Activated naive CD8-positive, alpha-beta T cell treated with anti-CD3 and anti-CD28 coated beads for 36 hours (primary cell): ENCODE results near the gene LRCOL1. TPM values are rescaled to one million over a fixed set of nuclear protein-coding genes. Genes with fewer than 3 reads are reported as not detected.

Experiments
- DNase-seq: peaks from one replicate; pipeline ENCODE4 v3.0.0; 2021
- H3K27ac Mint-ChIP-seq: one replicate; pipeline ENCODE4 v1.8.0; 2022; ENCODE audit warnings: mild to moderate bottlenecking, moderate library complexity, mixed read lengths
- H3K27me3 Mint-ChIP-seq: one replicate; pipeline ENCODE4 v1.8.0; 2022; ENCODE audit warnings: mild to moderate bottlenecking, mixed read lengths
- H3K36me3 Mint-ChIP-seq: one replicate; pipeline ENCODE4 v1.8.0; 2021; ENCODE audit warnings: mild to moderate bottlenecking, mixed read lengths
- H3K4me1 Mint-ChIP-seq: one replicate; pipeline ENCODE4 v1.8.0; 2021; ENCODE audit warnings: mixed read lengths
- H3K4me3 Mint-ChIP-seq: one replicate; pipeline ENCODE4 v1.8.0; 2022; ENCODE audit warnings: mild to moderate bottlenecking, moderate library complexity, mixed read lengths
- H3K9me3 Mint-ChIP-seq: one replicate; pipeline ENCODE4 v1.8.0; 2022; ENCODE audit warnings: mixed read lengths
- total RNA-seq, 2 experiments: library from RNA; stranded (reverse); gene quantifications; one replicate each; pipeline ENCODE4 v1.2.3, GENCODE V29; 2021

Gene LRCOL1
- total RNA-seq, 2 experiments from 2014 or later, result not detected

GRCh38 chr12:132578826-132579225 lies 31.6 kb downstream of the LRCOL1 start:
- no peak for DNase-seq
- H3K9me3 Mint-ChIP-seq, result no peaks in the 10 kb centered on the region
- H3K27me3 Mint-ChIP-seq, result no peaks in the 10 kb centered on the region
- H3K4me1 Mint-ChIP-seq, result no peaks in the 10 kb centered on the region
- no peak overlapping the region for H3K4me3 Mint-ChIP-seq
- H3K27ac Mint-ChIP-seq, result no peak overlapping the region
- peaks cover 5% of the 10 kb centered on the region for H3K36me3 Mint-ChIP-seq

- Mint-ChIP-seq H3K9me3 (no peaks in the 10 kb centered on the region), H3K27me3 (no peaks in the 10 kb centered on the region), H3K36me3 (peaks cover 4% of the 10 kb centered on the region), H3K27ac (no peak overlapping the region), H3K4me3 (no peak overlapping the region), H3K4me1 (no peaks in the 10 kb centered on the region)
- no peak for DNase-seq
Measured at GRCh38 chr12:132578118-132578517, 32.3 kb downstream of the LRCOL1 start.

- no peaks in the 10 kb centered on the region for H3K27me3 Mint-ChIP-seq
- no peaks in the 10 kb centered on the region for H3K4me1 Mint-ChIP-seq
- DNase-seq, result no peak
- no peak overlapping the region for H3K27ac Mint-ChIP-seq
- no peaks in the 10 kb centered on the region for H3K9me3 Mint-ChIP-seq
- H3K36me3 Mint-ChIP-seq, result peaks cover 4% of the 10 kb centered on the region
- no peak overlapping the region for H3K4me3 Mint-ChIP-seq
Measured at GRCh38 chr12:132577191-132577920, 33.0 kb downstream of the LRCOL1 start.

- no peak overlapping the region for H3K27ac Mint-ChIP-seq
- no peak for DNase-seq
- H3K27me3 Mint-ChIP-seq, result no peaks in the 10 kb centered on the region
- peaks cover 4% of the 10 kb centered on the region for H3K36me3 Mint-ChIP-seq
- H3K4me3 Mint-ChIP-seq, result no peak overlapping the region
- no peaks in the 10 kb centered on the region for H3K4me1 Mint-ChIP-seq
- H3K9me3 Mint-ChIP-seq, result no peaks in the 10 kb centered on the region
Measured at GRCh38 chr12:132576701-132577100, 33.7 kb downstream of the LRCOL1 start.

- H3K4me3 Mint-ChIP-seq, result no peak overlapping the region
- peaks cover 4% of the 10 kb centered on the region for H3K36me3 Mint-ChIP-seq
- no peak for DNase-seq
- no peaks in the 10 kb centered on the region for H3K4me1 Mint-ChIP-seq
- no peaks in the 10 kb centered on the region for H3K27me3 Mint-ChIP-seq
- H3K9me3 Mint-ChIP-seq, result no peaks in the 10 kb centered on the region
- no peak overlapping the region for H3K27ac Mint-ChIP-seq
Measured at GRCh38 chr12:132575661-132576060, 34.7 kb downstream of the LRCOL1 start.

- no peak for DNase-seq
- peaks cover 4% of the 10 kb centered on the region for H3K36me3 Mint-ChIP-seq
- no peaks in the 10 kb centered on the region for H3K27me3 Mint-ChIP-seq
- no peaks in the 10 kb centered on the region for H3K9me3 Mint-ChIP-seq
- H3K4me1 Mint-ChIP-seq, result no peaks in the 10 kb centered on the region
- H3K27ac Mint-ChIP-seq, result no peak overlapping the region
- H3K4me3 Mint-ChIP-seq, result no peak overlapping the region
Measured at GRCh38 chr12:132574271-132574996, 35.9 kb downstream of the LRCOL1 start.

- DNase-seq, result no peak
- Mint-ChIP-seq H3K36me3 (peaks cover 2% of the 10 kb centered on the region), H3K9me3 (no peaks in the 10 kb centered on the region), H3K4me3 (no peak overlapping the region), H3K27ac (no peak overlapping the region), H3K27me3 (no peaks in the 10 kb centered on the region), H3K4me1 (no peaks in the 10 kb centered on the region)
Measured at GRCh38 chr12:132572801-132573760, 37.3 kb downstream of the LRCOL1 start.

GRCh38 chr12:132572106-132572505 lies 38.3 kb downstream of the LRCOL1 start:
- H3K36me3 Mint-ChIP-seq, result peaks cover 2% of the 10 kb centered on the region
- no peaks in the 10 kb centered on the region for H3K27me3 Mint-ChIP-seq
- DNase-seq, result no peak
- no peaks in the 10 kb centered on the region for H3K4me1 Mint-ChIP-seq
- H3K4me3 Mint-ChIP-seq, result no peak overlapping the region
- no peak overlapping the region for H3K27ac Mint-ChIP-seq
- no peaks in the 10 kb centered on the region for H3K9me3 Mint-ChIP-seq

GRCh38 chr12:132571598-132571997 lies 38.8 kb downstream of the LRCOL1 start:
- Mint-ChIP-seq H3K27me3 (no peaks in the 10 kb centered on the region), H3K36me3 (peaks cover 2% of the 10 kb centered on the region), H3K4me1 (no peaks in the 10 kb centered on the region), H3K4me3 (no peak overlapping the region), H3K9me3 (no peaks in the 10 kb centered on the region), H3K27ac (no peak overlapping the region)
- no peak for DNase-seq

- no peaks in the 10 kb centered on the region for H3K27me3 Mint-ChIP-seq
- H3K4me1 Mint-ChIP-seq, result no peaks in the 10 kb centered on the region
- peaks cover 2% of the 10 kb centered on the region for H3K36me3 Mint-ChIP-seq
- no peak overlapping the region for H3K27ac Mint-ChIP-seq
- H3K4me3 Mint-ChIP-seq, result no peak overlapping the region
- no peaks in the 10 kb centered on the region for H3K9me3 Mint-ChIP-seq
- no peak for DNase-seq
Measured at GRCh38 chr12:132571051-132571450, 39.3 kb downstream of the LRCOL1 start.

- no peaks in the 10 kb centered on the region for H3K9me3 Mint-ChIP-seq
- DNase-seq, result no peak
Measured at GRCh38 chr12:132570635-132571034, 39.7 kb downstream of the LRCOL1 start.

GRCh38 chr12:132569856-132570480 lies 40.4 kb downstream of the LRCOL1 start:
- H3K9me3 Mint-ChIP-seq, result no peaks in the 10 kb centered on the region
- no peak overlapping the region for H3K4me3 Mint-ChIP-seq
- peaks cover 2% of the 10 kb centered on the region for H3K36me3 Mint-ChIP-seq
- no peaks in the 10 kb centered on the region for H3K4me1 Mint-ChIP-seq
- DNase-seq, result no peak
- no peaks in the 10 kb centered on the region for H3K27me3 Mint-ChIP-seq
- no peak overlapping the region for H3K27ac Mint-ChIP-seq

More at GRCh38 chr12:132570635-132571034, 39.7 kb downstream of the LRCOL1 start:
- no peaks in the 10 kb centered on the region for H3K27me3 Mint-ChIP-seq
- peaks cover 2% of the 10 kb centered on the region for H3K36me3 Mint-ChIP-seq
- H3K4me3 Mint-ChIP-seq, result no peak overlapping the region
- H3K4me1 Mint-ChIP-seq, result no peaks in the 10 kb centered on the region
- H3K27ac Mint-ChIP-seq, result no peak overlapping the region

- Mint-ChIP-seq H3K9me3 (no peaks in the 10 kb centered on the region), H3K4me3 (no peak overlapping the region), H3K36me3 (peaks cover 2% of the 10 kb centered on the region), H3K27me3 (no peaks in the 10 kb centered on the region), H3K4me1 (no peaks in the 10 kb centered on the region), H3K27ac (no peak overlapping the region)
- DNase-seq, result no peak
Measured at GRCh38 chr12:132568826-132569480, 41.4 kb downstream of the LRCOL1 start.

- Mint-ChIP-seq H3K4me1 (no peaks in the 10 kb centered on the region), H3K27me3 (no peaks in the 10 kb centered on the region), H3K9me3 (no peaks in the 10 kb centered on the region), H3K36me3 (peaks cover 2% of the 10 kb centered on the region), H3K4me3 (no peak overlapping the region), H3K27ac (no peak overlapping the region)
- no peak for DNase-seq
Measured at GRCh38 chr12:132568301-132568700, 42.1 kb downstream of the LRCOL1 start.
